HepG2 (cell line): ENCODE data around the gene KARS1.

Experiments
- FOSL2 ChIP-seq: sonication (generic); formaldehyde crosslinking; IDR thresholded peaks from 2 replicates; pipeline ENCODE4 v1.4.0; 2020; ENCODE audit warnings: missing genetic modification reagents
- ZFP36 ChIP-seq: fragments of 150-350 bp; IDR thresholded peaks from 2 replicates; pipeline ENCODE4 v1.6.1; 2018; ENCODE audit warnings: borderline replicate concordance, low read length, low read depth; ENCODE audit not compliant: partially characterized antibody
- ZKSCAN5 ChIP-seq: sonication (generic); formaldehyde crosslinking; IDR thresholded peaks from 2 replicates; pipeline ENCODE4 v1.5.1; 2020; ENCODE audit warnings: mild to moderate bottlenecking, missing genetic modification reagents
- ZNF232 ChIP-seq: sonication (generic); formaldehyde crosslinking; IDR thresholded peaks from 2 replicates; pipeline ENCODE4 v1.4.0; 2020; ENCODE audit warnings: missing genetic modification reagents, borderline replicate concordance
- TF ChIP-seq, protein P1 (sequence below): sonication (generic); formaldehyde crosslinking; IDR thresholded peaks from 2 replicates; pipeline ENCODE4 v1.5.0; 2020; ENCODE audit warnings: mild to moderate bottlenecking, missing genetic modification reagents, moderate library complexity

DNA sequence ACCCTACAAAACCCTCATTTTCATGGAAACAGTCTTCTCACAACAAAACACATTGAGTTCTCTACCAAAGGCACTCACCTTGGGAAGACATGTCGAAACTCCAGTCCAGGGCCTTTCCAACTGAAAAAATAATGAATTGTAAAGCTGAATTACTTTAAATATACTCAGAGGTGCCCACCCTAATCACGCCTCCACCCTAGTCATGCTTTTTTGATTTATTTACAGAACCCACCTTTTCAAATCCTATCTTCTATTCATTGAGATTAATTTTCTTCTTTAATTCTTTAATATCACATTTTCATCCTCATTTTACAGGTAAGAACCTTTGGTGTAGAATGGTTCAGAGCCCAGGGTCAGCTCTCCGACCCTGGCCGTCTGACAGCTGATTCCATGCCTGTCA, 29.4 kb upstream of the KARS1 start, which contains the start of gene CPHXL2:
- TF ChIP-seq FOSL2 (CRISPR knock-in tag) (no peak), ZFP36 (no peak), ZKSCAN5 (CRISPR knock-in tag) (no peak), ZNF232 (CRISPR knock-in tag) (no peak)
- TF ChIP-seq, protein P1, sequence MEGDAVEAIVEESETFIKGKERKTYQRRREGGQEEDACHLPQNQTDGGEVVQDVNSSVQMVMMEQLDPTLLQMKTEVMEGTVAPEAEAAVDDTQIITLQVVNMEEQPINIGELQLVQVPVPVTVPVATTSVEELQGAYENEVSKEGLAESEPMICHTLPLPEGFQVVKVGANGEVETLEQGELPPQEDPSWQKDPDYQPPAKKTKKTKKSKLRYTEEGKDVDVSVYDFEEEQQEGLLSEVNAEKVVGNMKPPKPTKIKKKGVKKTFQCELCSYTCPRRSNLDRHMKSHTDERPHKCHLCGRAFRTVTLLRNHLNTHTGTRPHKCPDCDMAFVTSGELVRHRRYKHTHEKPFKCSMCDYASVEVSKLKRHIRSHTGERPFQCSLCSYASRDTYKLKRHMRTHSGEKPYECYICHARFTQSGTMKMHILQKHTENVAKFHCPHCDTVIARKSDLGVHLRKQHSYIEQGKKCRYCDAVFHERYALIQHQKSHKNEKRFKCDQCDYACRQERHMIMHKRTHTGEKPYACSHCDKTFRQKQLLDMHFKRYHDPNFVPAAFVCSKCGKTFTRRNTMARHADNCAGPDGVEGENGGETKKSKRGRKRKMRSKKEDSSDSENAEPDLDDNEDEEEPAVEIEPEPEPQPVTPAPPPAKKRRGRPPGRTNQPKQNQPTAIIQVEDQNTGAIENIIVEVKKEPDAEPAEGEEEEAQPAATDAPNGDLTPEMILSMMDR, result no peak
